Measurements from ENCODE around the gene SOX1.

Gene SOX1

GRCh38 chr13:112106478-112107141, 39.7 kb downstream of the SOX1 start:
- DNase-seq (ENCODE audit: low spot score): peak; percentile 76

- DNase-seq (ENCODE audit: low spot score): no peak
Observed at GRCh38 chr13:112107289-112107688, 40.3 kb downstream of the SOX1 start.

GRCh38 chr13:112110479-112110878, 43.5 kb downstream of the SOX1 start:
- DNase-seq (ENCODE audit: low spot score): no peak

GRCh38 chr13:112111239-112111857, 44.4 kb downstream of the SOX1 start:
- DNase-seq (ENCODE audit: low spot score): no peak

GRCh38 chr13:112112534-112113276, 45.8 kb downstream of the SOX1 start:
- no peak for DNase-seq (ENCODE audit: low spot score)

GRCh38 chr13:112113348-112113747, 46.4 kb downstream of the SOX1 start:
- no peak for DNase-seq (ENCODE audit: low spot score)

- no peak for DNase-seq (ENCODE audit: low spot score)
Observed at GRCh38 chr13:112113851-112114250, 46.9 kb downstream of the SOX1 start.

- no peak for DNase-seq (ENCODE audit: low spot score)
Observed at GRCh38 chr13:112114391-112114790, 47.4 kb downstream of the SOX1 start.

GRCh38 chr13:112115403-112116091, 48.6 kb downstream of the SOX1 start:
- no peak for DNase-seq (ENCODE audit: low spot score)

GRCh38 chr13:112116187-112116950, 49.4 kb downstream of the SOX1 start:
- no peak for DNase-seq (ENCODE audit: low spot score)

GRCh38 chr13:112117258-112117954, 50.5 kb downstream of the SOX1 start:
- no peak for DNase-seq (ENCODE audit: low spot score)

GRCh38 chr13:112117955-112118302, 51.0 kb downstream of the SOX1 start:
- no peak for DNase-seq (ENCODE audit: low spot score)

GRCh38 chr13:112118451-112119064, 51.6 kb downstream of the SOX1 start:
- DNase-seq (ENCODE audit: low spot score): no peak

GRCh38 chr13:112119192-112120030, 52.5 kb downstream of the SOX1 start:
- DNase-seq (ENCODE audit: low spot score): no peak

- no peak for DNase-seq (ENCODE audit: low spot score)
Observed at GRCh38 chr13:112120031-112120373, 53.1 kb downstream of the SOX1 start.

Measured in putamen (tissue), 1 donor.